ENCODE results near the gene GRIK3.

The GRIK3 gene

DNA sequence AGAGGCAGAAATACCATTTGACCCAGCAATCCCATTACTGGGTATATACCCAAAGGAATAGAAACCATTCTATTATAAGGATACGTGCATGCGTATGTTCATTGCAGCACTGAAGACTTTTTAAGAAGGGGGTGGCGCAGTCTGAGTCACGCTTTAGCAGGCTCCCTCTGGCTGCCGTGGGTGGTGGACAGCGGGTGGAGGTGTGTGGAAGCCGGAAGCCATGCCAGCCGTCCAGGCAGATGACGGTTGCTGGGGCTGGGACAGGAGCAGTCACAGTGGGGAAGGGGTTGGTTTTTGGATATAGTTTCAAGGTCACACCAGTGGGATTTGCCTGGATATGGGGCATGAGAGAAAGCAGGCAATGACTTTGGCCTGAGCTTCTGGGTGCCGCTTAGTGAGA, 270.5 kb downstream of the GRIK3 start:
- Histone ChIP-seq H3K4me3 (ENCODE audit: low read depth, low read length) (no peak overlapping the region), H2BK120ac (ENCODE audit: insufficient read depth, low read length, poor library complexity) (no peak overlapping the region), H4K8ac (ENCODE audit: low read depth, low read length) (no peak overlapping the region), H4K12ac (ENCODE audit: low read depth, low read length) (no peak overlapping the region), H3K79me2 (ENCODE audit: control insufficient read depth, insufficient read depth, low read length, poor library complexity) (no peaks in the 10 kb centered on the region), H3K4me1 (ENCODE audit: control insufficient read depth in 1 of 2, insufficient read depth in 2 of 2, low read length in 2 of 2) (no peaks in the 10 kb centered on the region), H3K4ac (ENCODE audit: low read depth, low read length) (no peak overlapping the region), H2BK12ac (ENCODE audit: low read length) (no peak overlapping the region), H4K91ac (ENCODE audit: low read depth, low read length) (no peak overlapping the region), H3K27ac (ENCODE audit: low read depth, low read length) (no peak overlapping the region), H3K9me3 (ENCODE audit: insufficient read depth, low read depth, low read length) (no peaks in the 10 kb centered on the region), H3K14ac (ENCODE audit: low read length) (no peak overlapping the region), H2AFZ (ENCODE audit: insufficient read depth, low read length, poor library complexity) (no peak overlapping the region), H3K79me1 (ENCODE audit: low read length) (no peaks in the 10 kb centered on the region), H3K36me3 (ENCODE audit: control insufficient read depth in 1 of 2, insufficient read depth in 2 of 2, low read length in 2 of 2) (no peaks in the 10 kb centered on the region), H3K9ac (ENCODE audit: low read length) (no peak overlapping the region), H3K18ac (ENCODE audit: low read length) (no peak overlapping the region), H3K4me2 (ENCODE audit: low read length) (no peak overlapping the region), H2BK5ac (ENCODE audit: low read depth, low read length, poor library complexity) (no peak overlapping the region), H2AK5ac (ENCODE audit: low read length) (no peak overlapping the region), H3K23ac (ENCODE audit: low read length) (no peak overlapping the region), H3K27me3 (ENCODE audit: insufficient read depth, low read length) (no peaks in the 10 kb centered on the region)
- DNase-seq: no peak
- no CpG with 5 or more reads among the region's 10 CpGs for WGBS (ENCODE audit: extremely low coverage, insufficient coverage, insufficient read length)

DNA sequence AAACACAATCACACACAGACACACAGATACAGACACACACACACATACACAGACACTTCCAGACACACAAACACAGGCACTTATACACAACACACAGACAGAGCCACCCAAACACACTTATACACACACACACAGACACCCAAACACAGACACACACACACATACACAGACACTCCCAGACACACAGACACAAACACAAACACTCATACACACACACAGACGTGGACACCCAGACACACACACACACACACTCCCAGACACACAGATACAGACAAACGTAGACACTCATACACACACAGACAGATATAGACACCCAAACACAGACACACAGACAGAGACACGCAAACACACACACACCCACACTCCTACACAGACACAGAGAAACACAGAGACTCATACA, 272.1 kb downstream of the GRIK3 start:
- no peak for DNase-seq
- no peaks in the 10 kb centered on the region for H3K4me1 ChIP-seq (ENCODE audit: control insufficient read depth in 1 of 2, insufficient read depth in 2 of 2, low read length in 2 of 2)
- H3K23ac ChIP-seq (ENCODE audit: low read length): no peak overlapping the region
- no peak overlapping the region for H2BK120ac ChIP-seq (ENCODE audit: insufficient read depth, low read length, poor library complexity)
- WGBS (ENCODE audit: extremely low coverage, insufficient coverage, insufficient read length): no CpG with 5 or more reads among the region's 3 CpGs
- no peaks in the 10 kb centered on the region for H3K9me3 ChIP-seq (ENCODE audit: insufficient read depth, low read depth, low read length)
- H3K4me2 ChIP-seq (ENCODE audit: low read length): no peak overlapping the region
- H4K91ac ChIP-seq (ENCODE audit: low read depth, low read length): no peak overlapping the region
- no peak overlapping the region for H2BK5ac ChIP-seq (ENCODE audit: low read depth, low read length, poor library complexity)
- no peaks in the 10 kb centered on the region for H3K79me2 ChIP-seq (ENCODE audit: control insufficient read depth, insufficient read depth, low read length, poor library complexity)
- no peak overlapping the region for H4K8ac ChIP-seq (ENCODE audit: low read depth, low read length)
- H3K9ac ChIP-seq (ENCODE audit: low read length): no peak overlapping the region
- H3K18ac ChIP-seq (ENCODE audit: low read length): no peak overlapping the region
- H3K14ac ChIP-seq (ENCODE audit: low read length): no peak overlapping the region
- H2AK5ac ChIP-seq (ENCODE audit: low read length): no peak overlapping the region
- H3K4me3 ChIP-seq (ENCODE audit: low read depth, low read length): no peak overlapping the region
- no peak overlapping the region for H2AFZ ChIP-seq (ENCODE audit: insufficient read depth, low read length, poor library complexity)
- no peak overlapping the region for H2BK12ac ChIP-seq (ENCODE audit: low read length)
- H3K4ac ChIP-seq (ENCODE audit: low read depth, low read length): no peak overlapping the region
- H3K36me3 ChIP-seq (ENCODE audit: control insufficient read depth in 1 of 2, insufficient read depth in 2 of 2, low read length in 2 of 2): no peaks in the 10 kb centered on the region
- no peaks in the 10 kb centered on the region for H3K27me3 ChIP-seq (ENCODE audit: insufficient read depth, low read length)
- H3K27ac ChIP-seq (ENCODE audit: low read depth, low read length): no peak overlapping the region
- H4K12ac ChIP-seq (ENCODE audit: low read depth, low read length): no peak overlapping the region
- no peaks in the 10 kb centered on the region for H3K79me1 ChIP-seq (ENCODE audit: low read length)

DNA sequence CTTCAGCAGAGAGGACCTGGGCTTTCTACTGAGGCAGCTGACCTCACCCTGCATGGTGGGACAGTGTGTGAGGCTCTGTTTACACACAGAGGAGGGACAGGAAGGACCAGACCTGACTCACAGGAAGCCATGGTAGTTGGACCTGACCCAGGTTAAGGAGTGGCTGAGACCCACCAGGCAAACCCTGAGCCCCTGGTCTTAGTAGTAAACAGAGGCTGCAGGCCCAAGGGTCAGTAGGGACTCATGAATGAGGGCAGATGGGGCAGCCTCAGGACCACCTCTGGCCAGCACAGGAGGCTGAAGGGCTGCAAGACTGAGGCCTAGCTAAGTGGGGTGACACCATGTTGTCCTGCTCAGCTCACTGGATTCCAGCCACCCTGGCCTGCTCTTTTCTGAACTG, 273.2 kb downstream of the GRIK3 start:
- H3K4me1 ChIP-seq (ENCODE audit: control insufficient read depth in 1 of 2, insufficient read depth in 2 of 2, low read length in 2 of 2): no peaks in the 10 kb centered on the region
- H2BK12ac ChIP-seq (ENCODE audit: low read length): no peak overlapping the region
- no peaks in the 10 kb centered on the region for H3K79me1 ChIP-seq (ENCODE audit: low read length)
- H4K12ac ChIP-seq (ENCODE audit: low read depth, low read length): no peak overlapping the region
- H2AK5ac ChIP-seq (ENCODE audit: low read length): no peak overlapping the region
- H3K9me3 ChIP-seq (ENCODE audit: insufficient read depth, low read depth, low read length): no peaks in the 10 kb centered on the region
- H3K14ac ChIP-seq (ENCODE audit: low read length): no peak overlapping the region
- H2BK120ac ChIP-seq (ENCODE audit: insufficient read depth, low read length, poor library complexity): no peak overlapping the region
- H3K27ac ChIP-seq (ENCODE audit: low read depth, low read length): no peak overlapping the region
- H3K4me2 ChIP-seq (ENCODE audit: low read length): no peak overlapping the region
- DNase-seq: no peak
- H3K23ac ChIP-seq (ENCODE audit: low read length): no peak overlapping the region
- H2BK5ac ChIP-seq (ENCODE audit: low read depth, low read length, poor library complexity): no peak overlapping the region
- no peaks in the 10 kb centered on the region for H3K27me3 ChIP-seq (ENCODE audit: insufficient read depth, low read length)
- H3K36me3 ChIP-seq (ENCODE audit: control insufficient read depth in 1 of 2, insufficient read depth in 2 of 2, low read length in 2 of 2): no peaks in the 10 kb centered on the region
- H3K18ac ChIP-seq (ENCODE audit: low read length): no peak overlapping the region
- no peak overlapping the region for H4K8ac ChIP-seq (ENCODE audit: low read depth, low read length)
- H4K91ac ChIP-seq (ENCODE audit: low read depth, low read length): no peak overlapping the region
- H3K9ac ChIP-seq (ENCODE audit: low read length): no peak overlapping the region
- H3K4ac ChIP-seq (ENCODE audit: low read depth, low read length): no peak overlapping the region
- H3K4me3 ChIP-seq (ENCODE audit: low read depth, low read length): no peak overlapping the region
- no peak overlapping the region for H2AFZ ChIP-seq (ENCODE audit: insufficient read depth, low read length, poor library complexity)
- no peaks in the 10 kb centered on the region for H3K79me2 ChIP-seq (ENCODE audit: control insufficient read depth, insufficient read depth, low read length, poor library complexity)

DNA sequence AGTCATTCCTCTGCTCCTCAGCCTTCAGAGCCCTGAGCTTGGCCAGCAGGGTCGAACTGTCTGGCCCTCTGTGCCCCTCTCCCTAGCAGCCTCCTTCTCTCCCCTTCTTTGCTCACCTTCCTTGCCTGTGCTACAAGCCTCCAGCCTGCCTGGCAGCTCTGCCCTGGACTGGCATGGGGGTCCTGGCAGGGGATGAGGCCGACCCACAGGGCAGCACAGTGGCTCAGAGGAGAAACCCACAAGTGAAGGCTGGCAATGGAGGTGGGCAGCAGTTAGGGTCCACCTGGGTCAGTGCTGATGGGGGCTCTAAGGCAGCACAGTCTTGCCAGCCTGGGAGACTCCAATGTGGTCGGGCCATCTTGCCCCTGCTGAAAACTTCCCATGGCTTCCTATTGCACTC, 274.2 kb downstream of the GRIK3 start:
- Histone ChIP-seq H2AFZ (ENCODE audit: insufficient read depth, low read length, poor library complexity) (no peak overlapping the region), H3K4me2 (ENCODE audit: low read length) (no peak overlapping the region), H3K79me2 (ENCODE audit: control insufficient read depth, insufficient read depth, low read length, poor library complexity) (no peaks in the 10 kb centered on the region), H2BK120ac (ENCODE audit: insufficient read depth, low read length, poor library complexity) (no peak overlapping the region), H3K27ac (ENCODE audit: low read depth, low read length) (no peak overlapping the region), H3K4ac (ENCODE audit: low read depth, low read length) (no peak overlapping the region), H4K91ac (ENCODE audit: low read depth, low read length) (no peak overlapping the region), H2AK5ac (ENCODE audit: low read length) (no peak overlapping the region), H3K9ac (ENCODE audit: low read length) (no peak overlapping the region), H2BK12ac (ENCODE audit: low read length) (no peak overlapping the region), H3K4me3 (ENCODE audit: low read depth, low read length) (no peak overlapping the region), H4K12ac (ENCODE audit: low read depth, low read length) (no peak overlapping the region), H3K79me1 (ENCODE audit: low read length) (no peaks in the 10 kb centered on the region), H2BK5ac (ENCODE audit: low read depth, low read length, poor library complexity) (no peak overlapping the region), H3K27me3 (ENCODE audit: insufficient read depth, low read length) (no peaks in the 10 kb centered on the region), H3K9me3 (ENCODE audit: insufficient read depth, low read depth, low read length) (no peaks in the 10 kb centered on the region), H3K36me3 (ENCODE audit: control insufficient read depth in 1 of 2, insufficient read depth in 2 of 2, low read length in 2 of 2) (no peaks in the 10 kb centered on the region), H3K14ac (ENCODE audit: low read length) (no peak overlapping the region), H3K23ac (ENCODE audit: low read length) (no peak overlapping the region), H3K18ac (ENCODE audit: low read length) (no peak overlapping the region), H4K8ac (ENCODE audit: low read depth, low read length) (no peak overlapping the region), H3K4me1 (ENCODE audit: control insufficient read depth in 1 of 2, insufficient read depth in 2 of 2, low read length in 2 of 2) (no peaks in the 10 kb centered on the region)
- no peak for DNase-seq
- no CpG with 5 or more reads among the region's 3 CpGs for WGBS (ENCODE audit: extremely low coverage, insufficient coverage, insufficient read length)

DNA sequence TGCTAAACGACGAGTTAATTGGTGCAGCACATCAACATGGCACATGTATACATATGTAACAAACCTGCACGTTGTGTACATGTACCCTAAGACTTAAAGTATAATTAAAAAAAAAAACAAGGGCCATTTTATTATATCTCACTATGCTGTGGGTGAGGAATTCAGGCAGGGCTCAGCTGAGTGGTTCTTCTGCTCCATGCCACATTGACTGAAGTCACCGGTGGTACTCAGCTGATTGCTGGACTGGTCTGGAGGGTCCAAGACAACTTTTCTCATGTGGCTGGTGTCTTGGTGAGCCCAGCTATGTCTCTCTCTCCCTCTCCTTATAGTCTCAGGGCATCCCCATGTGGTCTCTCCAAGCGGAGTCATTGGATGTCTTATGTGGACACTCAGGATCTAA, 275.0 kb downstream of the GRIK3 start:
- WGBS (ENCODE audit: extremely low coverage, insufficient coverage, insufficient read length): no CpG with 5 or more reads among the region's 5 CpGs
- Histone ChIP-seq H2BK5ac (ENCODE audit: low read depth, low read length, poor library complexity) (no peak overlapping the region), H2AFZ (ENCODE audit: insufficient read depth, low read length, poor library complexity) (no peak overlapping the region), H4K8ac (ENCODE audit: low read depth, low read length) (no peak overlapping the region), H3K9ac (ENCODE audit: low read length) (no peak overlapping the region), H3K18ac (ENCODE audit: low read length) (no peak overlapping the region), H3K23ac (ENCODE audit: low read length) (no peak overlapping the region), H3K14ac (ENCODE audit: low read length) (no peak overlapping the region), H3K9me3 (ENCODE audit: insufficient read depth, low read depth, low read length) (no peaks in the 10 kb centered on the region), H3K4me2 (ENCODE audit: low read length) (no peak overlapping the region), H3K79me2 (ENCODE audit: control insufficient read depth, insufficient read depth, low read length, poor library complexity) (no peaks in the 10 kb centered on the region), H2BK120ac (ENCODE audit: insufficient read depth, low read length, poor library complexity) (no peak overlapping the region), H3K79me1 (ENCODE audit: low read length) (no peaks in the 10 kb centered on the region), H3K27ac (ENCODE audit: low read depth, low read length) (no peak overlapping the region), H4K91ac (ENCODE audit: low read depth, low read length) (no peak overlapping the region), H3K4me1 (ENCODE audit: control insufficient read depth in 1 of 2, insufficient read depth in 2 of 2, low read length in 2 of 2) (no peaks in the 10 kb centered on the region), H3K36me3 (ENCODE audit: control insufficient read depth in 1 of 2, insufficient read depth in 2 of 2, low read length in 2 of 2) (no peaks in the 10 kb centered on the region), H3K4me3 (ENCODE audit: low read depth, low read length) (no peak overlapping the region), H3K27me3 (ENCODE audit: insufficient read depth, low read length) (no peaks in the 10 kb centered on the region), H2AK5ac (ENCODE audit: low read length) (no peak overlapping the region), H3K4ac (ENCODE audit: low read depth, low read length) (no peak overlapping the region), H2BK12ac (ENCODE audit: low read length) (no peak overlapping the region), H4K12ac (ENCODE audit: low read depth, low read length) (no peak overlapping the region)
- no peak for DNase-seq
